ENCODE data around the gene FGD3.
A peak's percentile ranks its signal among the peaks of the same experiment; 100 is the strongest.

The FGD3 gene

GRCh38 chr9:93031629-93032430 is 84.5 kb downstream of the FGD3 start:
- no peak for TF ChIP-seq CTCF (conservative IDR thresholded peaks at IDR 0.05; ENCODE audit: low read depth, low read length)
- DNase-seq (ENCODE audit: low read depth) = no peak
- no peak overlapping the region for H3K4me3 ChIP-seq (ENCODE audit: low read length)

DNA sequence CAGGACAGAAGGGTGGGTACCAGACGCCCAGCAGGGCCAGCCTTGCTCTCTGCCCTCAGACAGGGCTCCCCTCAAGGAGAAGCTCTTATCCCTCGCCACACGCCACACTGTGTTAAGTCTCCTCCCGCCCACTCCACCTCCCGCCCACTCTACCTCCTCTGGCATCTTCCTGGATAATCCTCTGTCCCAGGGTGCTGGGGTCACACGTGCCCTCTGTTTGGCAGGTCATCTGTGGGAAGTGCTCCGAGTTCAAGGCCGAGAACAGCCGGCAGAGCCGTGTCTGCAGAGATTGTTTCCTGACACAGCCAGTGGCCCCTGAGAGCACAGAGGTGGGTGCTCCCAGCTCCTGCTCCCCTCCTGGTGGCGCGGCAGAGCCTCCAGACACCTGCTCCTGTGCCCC is 85.2 kb downstream of the FGD3 start:
- DNase-seq (ENCODE audit: low read depth) = no peak
- no peak overlapping the region for H3K4me3 ChIP-seq (ENCODE audit: low read length)
- no peak for TF ChIP-seq CTCF (conservative IDR thresholded peaks at IDR 0.05; ENCODE audit: low read depth, low read length)

DNA sequence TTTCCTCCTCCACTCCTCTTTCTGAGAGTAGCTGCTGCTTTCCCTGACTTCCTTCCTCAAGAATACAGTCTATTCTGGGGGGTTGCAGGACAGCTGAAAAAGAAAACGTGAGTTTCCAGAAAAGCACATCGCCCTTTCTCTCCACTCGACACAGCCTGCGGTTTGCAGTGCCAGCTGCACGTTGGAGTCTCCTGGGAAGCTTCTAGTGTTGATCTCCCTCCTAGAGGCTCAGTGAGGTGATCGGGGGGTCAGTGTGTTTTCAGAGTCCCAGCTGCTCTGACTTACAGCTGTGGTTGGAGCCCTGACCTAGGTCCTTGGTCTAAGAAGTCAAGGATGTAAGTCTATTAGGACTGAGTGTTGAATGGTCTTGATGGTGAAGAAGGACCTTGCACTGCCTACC is 86.2 kb downstream of the FGD3 start:
- DNase-seq (ENCODE audit: low read depth) = no peak
- H3K4me3 ChIP-seq (ENCODE audit: low read length) = no peak overlapping the region
- no peak for TF ChIP-seq CTCF (conservative IDR thresholded peaks at IDR 0.05; ENCODE audit: low read depth, low read length)

GRCh38 chr9:93035106-93035660 is 87.9 kb downstream of the FGD3 start:
- no peak overlapping the region for H3K4me3 ChIP-seq (ENCODE audit: low read length)
- TF ChIP-seq CTCF (conservative IDR thresholded peaks at IDR 0.05; ENCODE audit: low read depth, low read length) = no peak
- DNase-seq (ENCODE audit: low read depth) = no peak

DNA sequence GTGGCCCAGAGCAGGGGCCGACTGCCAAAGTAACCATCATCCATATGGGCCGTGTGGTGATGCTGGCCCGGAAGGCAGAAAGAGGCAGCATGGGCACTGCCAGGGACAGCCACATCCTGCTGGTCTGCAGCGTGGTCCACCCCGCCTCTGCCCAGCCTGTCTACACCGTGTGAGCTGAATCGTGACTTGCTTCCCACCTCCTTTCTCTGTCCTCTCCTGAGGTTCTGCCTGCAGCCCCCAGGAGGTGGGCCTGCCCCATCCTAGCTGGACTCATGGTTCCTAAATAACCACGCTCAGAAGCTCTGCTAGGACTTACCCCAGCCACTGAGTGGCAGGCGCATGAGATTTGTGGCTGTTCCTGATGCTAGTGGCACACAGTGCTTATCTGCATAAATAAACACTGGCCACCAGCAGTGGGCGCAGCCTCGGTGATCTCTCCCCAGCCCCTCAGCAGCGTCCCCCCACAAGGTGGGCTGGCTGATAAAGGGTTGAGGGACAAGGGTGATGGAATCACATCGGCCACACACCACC is 88.6 kb downstream of the FGD3 start:
- no peak for TF ChIP-seq CTCF (conservative IDR thresholded peaks at IDR 0.05; ENCODE audit: low read depth, low read length)
- no peak for DNase-seq (ENCODE audit: low read depth)
- H3K4me3 ChIP-seq (ENCODE audit: low read length) = no peak overlapping the region

DNA sequence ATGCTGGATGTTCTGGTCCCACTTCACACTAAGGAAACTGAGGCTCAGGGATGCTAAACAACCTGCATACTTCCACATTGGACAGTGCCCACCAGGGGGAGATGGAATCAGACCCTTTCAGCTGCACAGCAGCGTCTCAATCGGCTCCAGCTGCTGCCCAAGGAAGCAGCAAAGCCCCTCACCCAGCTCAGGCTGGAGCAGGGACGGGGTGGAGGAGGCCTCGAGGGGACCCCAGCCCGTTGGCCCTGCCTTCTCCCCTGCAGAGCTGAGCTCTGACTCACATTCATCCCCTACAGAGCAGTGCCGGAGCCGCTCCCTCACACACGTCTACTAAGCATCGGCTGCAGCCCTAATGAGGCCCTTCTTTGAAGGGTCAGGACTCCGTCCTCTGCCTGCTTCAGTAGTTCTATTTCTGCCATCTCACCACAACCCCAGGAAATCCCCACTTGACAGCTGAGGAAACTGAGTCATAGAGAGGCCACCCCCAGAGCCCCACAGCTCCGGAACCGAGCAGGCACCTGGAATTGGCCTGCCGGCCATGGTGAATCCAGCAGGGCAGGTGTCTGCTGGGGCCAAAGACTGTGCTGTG is 89.7 kb downstream of the FGD3 start:
- no peak overlapping the region for H3K4me3 ChIP-seq (ENCODE audit: low read length)
- TF ChIP-seq CTCF (conservative IDR thresholded peaks at IDR 0.05; ENCODE audit: low read depth, low read length) = peak; percentile 21
- DNase-seq (ENCODE audit: low read depth) = no peak

All from retinal pigment epithelial cell (primary cell).